Measurements from ENCODE around the gene LILRB2. TPM values are rescaled to one million over a fixed set of nuclear protein-coding genes. Genes with fewer than 3 reads are reported as not detected.

The LILRB2 gene
- total and polyA plus RNA-seq, 2 experiments from 2014 or later = not detected

GRCh38 chr19:54230031-54230430, 50.9 kb downstream of the LILRB2 start (continued):
- TF ChIP-seq, protein P1, sequence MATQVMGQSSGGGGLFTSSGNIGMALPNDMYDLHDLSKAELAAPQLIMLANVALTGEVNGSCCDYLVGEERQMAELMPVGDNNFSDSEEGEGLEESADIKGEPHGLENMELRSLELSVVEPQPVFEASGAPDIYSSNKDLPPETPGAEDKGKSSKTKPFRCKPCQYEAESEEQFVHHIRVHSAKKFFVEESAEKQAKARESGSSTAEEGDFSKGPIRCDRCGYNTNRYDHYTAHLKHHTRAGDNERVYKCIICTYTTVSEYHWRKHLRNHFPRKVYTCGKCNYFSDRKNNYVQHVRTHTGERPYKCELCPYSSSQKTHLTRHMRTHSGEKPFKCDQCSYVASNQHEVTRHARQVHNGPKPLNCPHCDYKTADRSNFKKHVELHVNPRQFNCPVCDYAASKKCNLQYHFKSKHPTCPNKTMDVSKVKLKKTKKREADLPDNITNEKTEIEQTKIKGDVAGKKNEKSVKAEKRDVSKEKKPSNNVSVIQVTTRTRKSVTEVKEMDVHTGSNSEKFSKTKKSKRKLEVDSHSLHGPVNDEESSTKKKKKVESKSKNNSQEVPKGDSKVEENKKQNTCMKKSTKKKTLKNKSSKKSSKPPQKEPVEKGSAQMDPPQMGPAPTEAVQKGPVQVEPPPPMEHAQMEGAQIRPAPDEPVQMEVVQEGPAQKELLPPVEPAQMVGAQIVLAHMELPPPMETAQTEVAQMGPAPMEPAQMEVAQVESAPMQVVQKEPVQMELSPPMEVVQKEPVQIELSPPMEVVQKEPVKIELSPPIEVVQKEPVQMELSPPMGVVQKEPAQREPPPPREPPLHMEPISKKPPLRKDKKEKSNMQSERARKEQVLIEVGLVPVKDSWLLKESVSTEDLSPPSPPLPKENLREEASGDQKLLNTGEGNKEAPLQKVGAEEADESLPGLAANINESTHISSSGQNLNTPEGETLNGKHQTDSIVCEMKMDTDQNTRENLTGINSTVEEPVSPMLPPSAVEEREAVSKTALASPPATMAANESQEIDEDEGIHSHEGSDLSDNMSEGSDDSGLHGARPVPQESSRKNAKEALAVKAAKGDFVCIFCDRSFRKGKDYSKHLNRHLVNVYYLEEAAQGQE (IDR thresholded peaks at IDR 0.05; ENCODE audit: unreplicated experiment) = no peak
- no peak for TF ChIP-seq ZNF462 (CRISPR knock-in tag; IDR thresholded peaks at IDR 0.05)
- no peak for TF ChIP-seq STAT1 (IDR thresholded peaks at IDR 0.05; ENCODE audit: unreplicated experiment)

GRCh38 chr19:54229146-54229545, 51.8 kb downstream of the LILRB2 start:
- H3K4me1 Mint-ChIP-seq = no peaks in the 10 kb centered on the region; the same call in 2 of the 3 replicates
- Histone ChIP-seq H4K20me1 (replicated peaks; ENCODE audit: insufficient read depth) (no peaks in the 10 kb centered on the region), H3F3A (replicated peaks; ENCODE audit: low read depth) (no peaks in the 10 kb centered on the region), H3K79me2 (replicated peaks; ENCODE audit: insufficient read depth) (no peaks in the 10 kb centered on the region), H3K27ac (ENCODE audit: low read depth) (no peak overlapping the region), H3K4me1 (ENCODE audit: insufficient read depth) (no peaks in the 10 kb centered on the region), H2AFZ (no peak overlapping the region), H3K4me2 (no peak overlapping the region), H3K9me2 (ENCODE audit: insufficient read depth) (0 out of 2 replicates have a peak, but pooled peaks cover 3% of the 10 kb centered on the region), H3K27me3 (ENCODE audit: insufficient read depth) (peaks cover 16% of the 10 kb centered on the region), H3K4me3 (no peak overlapping the region), H3K36me3 (ENCODE audit: insufficient read depth) (no peaks in the 10 kb centered on the region)
- DNase-seq (ENCODE audit: low spot score) (no peak), ATAC-seq (no peak)
- peaks cover 7% of the 10 kb centered on the region; the same call in 2 of the 3 replicates for H3K9me3 Mint-ChIP-seq
- no peak overlapping the region for H3K27ac Mint-ChIP-seq
- H3K36me3 Mint-ChIP-seq (ENCODE audit: low read depth) = no peaks in the 10 kb centered on the region
- peaks cover 13% of the 10 kb centered on the region for H3K27me3 Mint-ChIP-seq (ENCODE audit: insufficient read depth, low read depth, poor library complexity)
- no peak overlapping the region for H3K4me3 Mint-ChIP-seq
- TF ChIP-seq EZH2 (IDR thresholded peaks at IDR 0.05; ENCODE audit: low read depth, unreplicated experiment) = no peak
- TF ChIP-seq STAT1 (IDR thresholded peaks at IDR 0.05; ENCODE audit: unreplicated experiment) = no peak
- TF ChIP-seq ZNF114 (CRISPR knock-in tag; IDR thresholded peaks at IDR 0.05) = no peak
- TF ChIP-seq, protein P2, sequence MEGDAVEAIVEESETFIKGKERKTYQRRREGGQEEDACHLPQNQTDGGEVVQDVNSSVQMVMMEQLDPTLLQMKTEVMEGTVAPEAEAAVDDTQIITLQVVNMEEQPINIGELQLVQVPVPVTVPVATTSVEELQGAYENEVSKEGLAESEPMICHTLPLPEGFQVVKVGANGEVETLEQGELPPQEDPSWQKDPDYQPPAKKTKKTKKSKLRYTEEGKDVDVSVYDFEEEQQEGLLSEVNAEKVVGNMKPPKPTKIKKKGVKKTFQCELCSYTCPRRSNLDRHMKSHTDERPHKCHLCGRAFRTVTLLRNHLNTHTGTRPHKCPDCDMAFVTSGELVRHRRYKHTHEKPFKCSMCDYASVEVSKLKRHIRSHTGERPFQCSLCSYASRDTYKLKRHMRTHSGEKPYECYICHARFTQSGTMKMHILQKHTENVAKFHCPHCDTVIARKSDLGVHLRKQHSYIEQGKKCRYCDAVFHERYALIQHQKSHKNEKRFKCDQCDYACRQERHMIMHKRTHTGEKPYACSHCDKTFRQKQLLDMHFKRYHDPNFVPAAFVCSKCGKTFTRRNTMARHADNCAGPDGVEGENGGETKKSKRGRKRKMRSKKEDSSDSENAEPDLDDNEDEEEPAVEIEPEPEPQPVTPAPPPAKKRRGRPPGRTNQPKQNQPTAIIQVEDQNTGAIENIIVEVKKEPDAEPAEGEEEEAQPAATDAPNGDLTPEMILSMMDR (conservative IDR thresholded peaks at IDR 0.05; ENCODE audit: low read depth in 2 of 2) = no peak
- TF ChIP-seq, protein P1 (IDR thresholded peaks at IDR 0.05; ENCODE audit: unreplicated experiment) = no peak

Measured in GM23338 (cell line).